ENCODE data around the gene CUEDC1.

- TF ChIP-seq CTCF (IDR thresholded peaks at IDR 0.05; ENCODE audit: poor library complexity) (no peak), EZH2 (IDR thresholded peaks at IDR 0.05; ENCODE audit: borderline replicate concordance) (no peak)
Measured at GRCh38 chr17:57943645-57944044, 11.6 kb downstream of the CUEDC1 start.

All from hepatocyte (in vitro differentiated cells).